Neural cell (in vitro differentiated cells): ENCODE results near the gene HEMK1. TPM values are rescaled to one million over a fixed set of nuclear protein-coding genes. Genes with fewer than 3 reads are reported as not detected.

ENCODE experiments used
- H2AFZ ChIP-seq: fragments of 200-600, 300-800 bp; sonication (generic), shearing (Covaris generic); 2 replicates; pipeline ENCODE4 v1.6.0; 2014; ENCODE audit warnings: low read depth, mild to moderate bottlenecking, antibody characterized with exemption, low read length, moderate library complexity
- H3F3A ChIP-seq: fragments of 200-600 bp; shearing (Covaris generic); 2 replicates; pipeline ENCODE4 v1.6.1; 2016; ENCODE audit warnings: mild to moderate bottlenecking, moderate library complexity, mixed read lengths, antibody characterized with exemption, low read length; ENCODE audit not compliant: insufficient read depth, poor library complexity, severe bottlenecking
- H3K27ac ChIP-seq: fragments of 200-600, 300-800 bp; sonication (generic), shearing (Covaris generic); 2 replicates; pipeline ENCODE4 v1.5.1; 2014; ENCODE audit warnings: mild to moderate bottlenecking, low read length, moderate library complexity
- H3K27me3 ChIP-seq: fragments of 300-800, 200-600 bp; sonication (generic), shearing (Covaris generic); 2 replicates; pipeline ENCODE4 v1.6.0; 2014; ENCODE audit warnings: mild to moderate bottlenecking, low read depth, low read length, moderate library complexity; ENCODE audit not compliant: insufficient read depth
- H3K36me3 ChIP-seq: fragments of 300-800, 200-600 bp; sonication (generic), shearing (Covaris generic); 2 replicates; pipeline ENCODE4 v1.5.1; 2014; ENCODE audit warnings: mild to moderate bottlenecking, antibody characterized with exemption, low read length, moderate library complexity; ENCODE audit not compliant: insufficient read depth
- H3K4me2 ChIP-seq: fragments of 300-800, 200-600 bp; sonication (generic), shearing (Covaris generic); 2 replicates; pipeline ENCODE4 v1.6.0; 2014; ENCODE audit warnings: mild to moderate bottlenecking, low read length
- H3K4me3 ChIP-seq: fragments of 300-800, 200-600 bp; sonication (generic), shearing (Covaris generic); 2 replicates; pipeline ENCODE4 v1.5.1; 2014; ENCODE audit warnings: mild to moderate bottlenecking, low read length, moderate library complexity
- H3K79me2 ChIP-seq: fragments of 200-600 bp; shearing (Covaris generic); replicated peaks from 2 replicates; pipeline ENCODE4 v1.6.0; 2014; ENCODE audit warnings: mild to moderate bottlenecking, low read length, moderate library complexity; ENCODE audit not compliant: insufficient read depth
- H3K9ac ChIP-seq: fragments of 300-800, 200-600 bp; sonication (generic), shearing (Covaris generic); 2 replicates; pipeline ENCODE4 v1.6.1; 2016; ENCODE audit warnings: mild to moderate bottlenecking, low read length, mixed read lengths
- H3K9me2 ChIP-seq: fragments of 200-600 bp; shearing (Covaris generic); 2 replicates; pipeline ENCODE4 v1.6.1; 2016; ENCODE audit warnings: mild to moderate bottlenecking, low read length, mixed read lengths; ENCODE audit not compliant: insufficient read depth
- H3K9me3 ChIP-seq: fragments of 200-600, 300-800 bp; sonication (generic), shearing (Covaris generic); 2 replicates; pipeline ENCODE4 v1.6.1; 2016; ENCODE audit warnings: mild to moderate bottlenecking, mixed run types, low read length, moderate library complexity, mixed read lengths
- H4K20me1 ChIP-seq: fragments of 200-600 bp; shearing (Covaris generic); 2 replicates; pipeline ENCODE4 v1.6.1; 2016; ENCODE audit warnings: mild to moderate bottlenecking, mixed run types; ENCODE audit not compliant: insufficient read depth
- EP300 ChIP-seq: fragments of 450-650 bp; conservative IDR thresholded peaks from 2 replicates; pipeline ENCODE4 v1.6.1; 2014; ENCODE audit warnings: antibody characterized with exemption, mild to moderate bottlenecking, moderate library complexity; ENCODE audit not compliant: poor library complexity, severe bottlenecking
- EZH2 ChIP-seq: fragments of 200-600, 300-800 bp; shearing (Covaris generic), sonication (generic); IDR thresholded peaks from 2 replicates; pipeline ENCODE4 v1.6.1; 2014; ENCODE audit warnings: antibody characterized with exemption, low read length, borderline replicate concordance, mild to moderate bottlenecking; ENCODE audit not compliant: insufficient read depth, poor library complexity, severe bottlenecking
- MXI1 ChIP-seq: fragments of 450-650 bp; conservative IDR thresholded peaks from 2 replicates; pipeline ENCODE4 v1.6.1; 2014; ENCODE audit warnings: antibody characterized with exemption, mild to moderate bottlenecking; ENCODE audit not compliant: poor library complexity, severe bottlenecking
- POLR2AphosphoS5 ChIP-seq: IDR thresholded peaks from 2 replicates; pipeline ENCODE4 v1.6.1; 2012
- RAD21 ChIP-seq: fragments of 450-650 bp; conservative IDR thresholded peaks from 2 replicates; pipeline ENCODE4 v1.6.1; 2014; ENCODE audit warnings: antibody characterized with exemption, mild to moderate bottlenecking, moderate library complexity
- SMC3 ChIP-seq: fragments of 450-650 bp; conservative IDR thresholded peaks from 2 replicates; pipeline ENCODE4 v1.6.1; 2014; ENCODE audit warnings: antibody characterized with exemption, mild to moderate bottlenecking, moderate library complexity; ENCODE audit not compliant: poor library complexity
- TAF1 ChIP-seq: IDR thresholded peaks from 2 replicates; pipeline ENCODE4 v1.6.1; 2012; ENCODE audit warnings: low read depth
- polyA plus RNA-seq: library from polyadenylated mRNA; depleted of rRNA; stranded (reverse); fragments of >200 nt; gene quantifications from 2 replicates; pipeline ENCODE4 v1.2.3, GENCODE V29; 2014
- TF ChIP-seq, protein P1 (sequence below): fragments of 450-650 bp; IDR thresholded peaks from 2 replicates; pipeline ENCODE4 v1.5.1; 2014; ENCODE audit warnings: antibody characterized with exemption, mild to moderate bottlenecking, moderate library complexity; ENCODE audit not compliant: poor library complexity, severe bottlenecking
- TF ChIP-seq, protein P2 (sequence below): IDR thresholded peaks from 2 replicates; pipeline ENCODE4 v1.6.1; 2012; ENCODE audit warnings: borderline replicate concordance

HEMK1 gene
- polyA plus RNA-seq, 1 donor from 2014 or later = 24.4 TPM

DNA sequence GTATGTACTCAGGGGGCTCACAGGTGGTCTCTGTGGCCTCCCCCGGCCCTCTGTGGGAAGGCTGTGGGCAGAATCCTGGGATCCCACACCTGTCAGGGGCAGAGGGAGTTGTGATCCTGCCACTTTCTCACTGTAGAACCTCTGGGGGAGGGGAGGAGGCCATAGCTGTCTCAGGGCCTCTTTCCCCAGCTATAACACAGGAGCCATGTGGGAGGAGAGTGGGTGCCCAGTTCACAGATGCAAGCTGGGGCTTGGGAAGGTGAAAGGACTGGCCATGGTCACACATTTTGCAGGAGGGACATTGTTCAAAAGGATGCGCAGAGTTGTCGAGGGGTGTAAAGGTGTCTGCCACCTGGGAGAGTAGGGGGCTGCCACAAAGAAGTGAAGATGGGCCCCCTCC is 59.3 kb downstream of the HEMK1 start:
- Histone ChIP-seq H4K20me1 (no peaks in the 10 kb centered on the region), H3K36me3 (no peaks in the 10 kb centered on the region), H3K27me3 (no peaks in the 10 kb centered on the region), H3K27ac (no peak overlapping the region), H3K9me2 (no peaks in the 10 kb centered on the region), H3K9me3 (no peaks in the 10 kb centered on the region), H3F3A (no peaks in the 10 kb centered on the region), H3K4me2 (no peak overlapping the region), H2AFZ (no peak overlapping the region), H3K9ac (no peak overlapping the region), H3K4me3 (no peak overlapping the region), H3K79me2 (no peaks in the 10 kb centered on the region)
- no peak for TF ChIP-seq RAD21
- TF ChIP-seq EZH2 = no peak

DNA sequence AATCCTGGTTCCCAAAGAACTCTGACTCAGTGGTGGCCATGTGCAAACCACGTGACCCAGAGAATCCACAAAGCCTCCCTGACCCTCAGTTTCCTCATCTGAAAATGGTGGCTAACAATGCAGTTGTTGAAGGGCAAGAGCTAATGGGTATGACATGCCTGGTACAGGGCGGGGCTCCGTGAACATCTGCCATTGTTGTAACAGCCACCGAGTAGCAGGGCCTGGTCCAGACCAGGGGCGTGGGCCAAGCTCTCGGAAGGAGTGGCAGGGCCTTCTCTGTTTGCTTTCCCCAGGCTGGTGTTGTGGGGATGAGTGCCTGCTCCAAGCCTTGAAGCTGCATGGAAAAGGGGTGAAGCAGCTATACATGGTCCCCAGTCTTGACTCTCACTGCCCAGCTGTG is 61.1 kb downstream of the HEMK1 start:
- no peak overlapping the region for H3K4me2 ChIP-seq

More for the DNA sequence above, 61.1 kb downstream of the HEMK1 start:
- Histone ChIP-seq H3K27me3 (no peaks in the 10 kb centered on the region), H3K36me3 (no peaks in the 10 kb centered on the region), H3K4me3 (no peak overlapping the region), H3K9me3 (no peaks in the 10 kb centered on the region), H3F3A (no peaks in the 10 kb centered on the region), H3K9me2 (no peaks in the 10 kb centered on the region), H2AFZ (no peak overlapping the region), H3K27ac (no peak overlapping the region), H3K79me2 (no peaks in the 10 kb centered on the region), H4K20me1 (no peaks in the 10 kb centered on the region), H3K9ac (no peak overlapping the region)
- TF ChIP-seq, protein P1, sequence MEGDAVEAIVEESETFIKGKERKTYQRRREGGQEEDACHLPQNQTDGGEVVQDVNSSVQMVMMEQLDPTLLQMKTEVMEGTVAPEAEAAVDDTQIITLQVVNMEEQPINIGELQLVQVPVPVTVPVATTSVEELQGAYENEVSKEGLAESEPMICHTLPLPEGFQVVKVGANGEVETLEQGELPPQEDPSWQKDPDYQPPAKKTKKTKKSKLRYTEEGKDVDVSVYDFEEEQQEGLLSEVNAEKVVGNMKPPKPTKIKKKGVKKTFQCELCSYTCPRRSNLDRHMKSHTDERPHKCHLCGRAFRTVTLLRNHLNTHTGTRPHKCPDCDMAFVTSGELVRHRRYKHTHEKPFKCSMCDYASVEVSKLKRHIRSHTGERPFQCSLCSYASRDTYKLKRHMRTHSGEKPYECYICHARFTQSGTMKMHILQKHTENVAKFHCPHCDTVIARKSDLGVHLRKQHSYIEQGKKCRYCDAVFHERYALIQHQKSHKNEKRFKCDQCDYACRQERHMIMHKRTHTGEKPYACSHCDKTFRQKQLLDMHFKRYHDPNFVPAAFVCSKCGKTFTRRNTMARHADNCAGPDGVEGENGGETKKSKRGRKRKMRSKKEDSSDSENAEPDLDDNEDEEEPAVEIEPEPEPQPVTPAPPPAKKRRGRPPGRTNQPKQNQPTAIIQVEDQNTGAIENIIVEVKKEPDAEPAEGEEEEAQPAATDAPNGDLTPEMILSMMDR = no peak
- TF ChIP-seq, protein P2, sequence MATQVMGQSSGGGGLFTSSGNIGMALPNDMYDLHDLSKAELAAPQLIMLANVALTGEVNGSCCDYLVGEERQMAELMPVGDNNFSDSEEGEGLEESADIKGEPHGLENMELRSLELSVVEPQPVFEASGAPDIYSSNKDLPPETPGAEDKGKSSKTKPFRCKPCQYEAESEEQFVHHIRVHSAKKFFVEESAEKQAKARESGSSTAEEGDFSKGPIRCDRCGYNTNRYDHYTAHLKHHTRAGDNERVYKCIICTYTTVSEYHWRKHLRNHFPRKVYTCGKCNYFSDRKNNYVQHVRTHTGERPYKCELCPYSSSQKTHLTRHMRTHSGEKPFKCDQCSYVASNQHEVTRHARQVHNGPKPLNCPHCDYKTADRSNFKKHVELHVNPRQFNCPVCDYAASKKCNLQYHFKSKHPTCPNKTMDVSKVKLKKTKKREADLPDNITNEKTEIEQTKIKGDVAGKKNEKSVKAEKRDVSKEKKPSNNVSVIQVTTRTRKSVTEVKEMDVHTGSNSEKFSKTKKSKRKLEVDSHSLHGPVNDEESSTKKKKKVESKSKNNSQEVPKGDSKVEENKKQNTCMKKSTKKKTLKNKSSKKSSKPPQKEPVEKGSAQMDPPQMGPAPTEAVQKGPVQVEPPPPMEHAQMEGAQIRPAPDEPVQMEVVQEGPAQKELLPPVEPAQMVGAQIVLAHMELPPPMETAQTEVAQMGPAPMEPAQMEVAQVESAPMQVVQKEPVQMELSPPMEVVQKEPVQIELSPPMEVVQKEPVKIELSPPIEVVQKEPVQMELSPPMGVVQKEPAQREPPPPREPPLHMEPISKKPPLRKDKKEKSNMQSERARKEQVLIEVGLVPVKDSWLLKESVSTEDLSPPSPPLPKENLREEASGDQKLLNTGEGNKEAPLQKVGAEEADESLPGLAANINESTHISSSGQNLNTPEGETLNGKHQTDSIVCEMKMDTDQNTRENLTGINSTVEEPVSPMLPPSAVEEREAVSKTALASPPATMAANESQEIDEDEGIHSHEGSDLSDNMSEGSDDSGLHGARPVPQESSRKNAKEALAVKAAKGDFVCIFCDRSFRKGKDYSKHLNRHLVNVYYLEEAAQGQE = no peak
- no peak for TF ChIP-seq EZH2
- no peak for TF ChIP-seq MXI1
- no peak for TF ChIP-seq RAD21
- no peak for TF ChIP-seq SMC3
- no peak for TF ChIP-seq EP300
- no peak for TF ChIP-seq POLR2AphosphoS5
- TF ChIP-seq TAF1 = no peak
